ENCODE results near the gene UBR4. TPM values are rescaled to one million over a fixed set of nuclear protein-coding genes. Genes with fewer than 3 reads are reported as not detected.

UBR4 gene
- polyA plus RNA-seq, 1 of the 3 experiments (the other 2 are of a cell fraction), result 68.7 TPM

DNA sequence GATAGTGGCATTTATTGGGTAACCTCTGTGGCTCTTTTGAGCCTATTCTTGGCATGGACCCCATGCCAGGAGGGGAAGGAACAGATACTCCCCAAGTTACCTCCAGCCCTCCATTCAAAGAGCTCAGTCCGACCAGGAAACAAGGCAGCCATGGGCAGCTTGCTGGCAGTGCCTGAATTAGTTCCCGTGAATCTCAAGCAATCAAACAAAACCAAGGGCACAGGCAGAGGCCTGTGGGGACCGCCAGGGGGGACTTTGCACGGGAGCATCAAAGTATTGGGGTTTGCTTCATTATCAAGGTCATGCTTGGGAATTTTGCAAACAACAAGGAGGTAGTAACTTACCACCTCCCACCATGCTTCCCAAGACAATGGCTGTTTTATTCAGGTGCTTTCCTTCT, 172.4 kb downstream of the UBR4 start:
- 68% methylated on average over 3 of the region's 4 CpGs for WGBS (ENCODE audit: low lambda C conversion rate)
- H2AFZ ChIP-seq (ENCODE audit: low read depth), result no peak overlapping the region
- ChIA-PET CTCF (interaction anchor here (1.5 kb wide), 1 partner anchor 60 kb away, joined by 3 read pairs; no protein-coding TSS in a partner anchor), POLR2A (no interaction called here)
- H3K4me3 ChIP-seq (ENCODE audit: low read depth in 2 of 2, low read length in 1 of 2), result no peak overlapping the region
- peaks cover 9 to 11% of the 10 kb centered on the region in 2 experiments; a peak in 3 of 4 replicates for H3K4me1 ChIP-seq (ENCODE audit: control insufficient read depth in 1 of 2, insufficient read depth in 2 of 2, low read depth in 1 of 2, low read length in 1 of 2)
- no peaks in the 10 kb centered on the region for H3K36me3 ChIP-seq (replicated peaks in 1 of 2; ENCODE audit: control insufficient read depth in 1 of 2, insufficient read depth in 2 of 2, low read length in 1 of 2)
- H4K20me1 ChIP-seq (ENCODE audit: insufficient read depth), result no peaks in the 10 kb centered on the region
- H3K9me3 ChIP-seq, result no peaks in the 10 kb centered on the region
- no peaks in the 10 kb centered on the region for H3K27me3 ChIP-seq (ENCODE audit: insufficient read depth)
- no peak overlapping the region for H3K27ac ChIP-seq (ENCODE audit: low read depth in 2 of 2, low read length in 1 of 2)
- no peak overlapping the region for H3K9ac ChIP-seq
- peaks cover 6% of the 10 kb centered on the region for H3F3A ChIP-seq (replicated peaks; ENCODE audit: insufficient read depth)
- no peak overlapping the region for H3K4me2 ChIP-seq
- TF ChIP-seq, protein P1, sequence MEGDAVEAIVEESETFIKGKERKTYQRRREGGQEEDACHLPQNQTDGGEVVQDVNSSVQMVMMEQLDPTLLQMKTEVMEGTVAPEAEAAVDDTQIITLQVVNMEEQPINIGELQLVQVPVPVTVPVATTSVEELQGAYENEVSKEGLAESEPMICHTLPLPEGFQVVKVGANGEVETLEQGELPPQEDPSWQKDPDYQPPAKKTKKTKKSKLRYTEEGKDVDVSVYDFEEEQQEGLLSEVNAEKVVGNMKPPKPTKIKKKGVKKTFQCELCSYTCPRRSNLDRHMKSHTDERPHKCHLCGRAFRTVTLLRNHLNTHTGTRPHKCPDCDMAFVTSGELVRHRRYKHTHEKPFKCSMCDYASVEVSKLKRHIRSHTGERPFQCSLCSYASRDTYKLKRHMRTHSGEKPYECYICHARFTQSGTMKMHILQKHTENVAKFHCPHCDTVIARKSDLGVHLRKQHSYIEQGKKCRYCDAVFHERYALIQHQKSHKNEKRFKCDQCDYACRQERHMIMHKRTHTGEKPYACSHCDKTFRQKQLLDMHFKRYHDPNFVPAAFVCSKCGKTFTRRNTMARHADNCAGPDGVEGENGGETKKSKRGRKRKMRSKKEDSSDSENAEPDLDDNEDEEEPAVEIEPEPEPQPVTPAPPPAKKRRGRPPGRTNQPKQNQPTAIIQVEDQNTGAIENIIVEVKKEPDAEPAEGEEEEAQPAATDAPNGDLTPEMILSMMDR (IDR thresholded peaks at IDR 0.05), result no peak
- TF ChIP-seq, protein P2, sequence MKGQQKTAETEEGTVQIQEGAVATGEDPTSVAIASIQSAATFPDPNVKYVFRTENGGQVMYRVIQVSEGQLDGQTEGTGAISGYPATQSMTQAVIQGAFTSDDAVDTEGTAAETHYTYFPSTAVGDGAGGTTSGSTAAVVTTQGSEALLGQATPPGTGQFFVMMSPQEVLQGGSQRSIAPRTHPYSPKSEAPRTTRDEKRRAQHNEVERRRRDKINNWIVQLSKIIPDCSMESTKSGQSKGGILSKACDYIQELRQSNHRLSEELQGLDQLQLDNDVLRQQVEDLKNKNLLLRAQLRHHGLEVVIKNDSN (IDR thresholded peaks at IDR 0.05; ENCODE audit: borderline replicate concordance, low read depth), result no peak
- TF ChIP-seq CHD2 (IDR thresholded peaks at IDR 0.05; ENCODE audit: low read length, partially characterized antibody) (no peak), FOSL2 (IDR thresholded peaks at IDR 0.05; ENCODE audit: borderline replicate concordance, low read depth) (no peak), FOXJ3 (CRISPR knock-in tag; IDR thresholded peaks at IDR 0.05) (no peak), MEF2A (IDR thresholded peaks at IDR 0.05; ENCODE audit: borderline replicate concordance, low read depth) (no peak), RCOR1 (IDR thresholded peaks at IDR 0.05; ENCODE audit: low read length) (no peak), SMC3 (IDR thresholded peaks at IDR 0.05; ENCODE audit: low read depth, low read length) (no peak), EP300 (IDR thresholded peaks at IDR 0.05; ENCODE audit: borderline replicate concordance in 1 of 2, low read depth in 1 of 2, low read length in 1 of 2) (no peak), MXI1 (IDR thresholded peaks at IDR 0.05; ENCODE audit: low read depth, low read length) (no peak), PBX3 (IDR thresholded peaks at IDR 0.05) (no peak), SIN3A (IDR thresholded peaks at IDR 0.05; ENCODE audit: borderline replicate concordance, low read depth, low read length) (no peak), RAD21 (IDR thresholded peaks at IDR 0.05; ENCODE audit: low read length) (no peak), GABPA (IDR thresholded peaks at IDR 0.05; ENCODE audit: low read depth) (no peak), NFIC (IDR thresholded peaks at IDR 0.05; ENCODE audit: borderline replicate concordance) (no peak), ELF1 (IDR thresholded peaks at IDR 0.05) (no peak)
- TF ChIP-seq, protein P3, sequence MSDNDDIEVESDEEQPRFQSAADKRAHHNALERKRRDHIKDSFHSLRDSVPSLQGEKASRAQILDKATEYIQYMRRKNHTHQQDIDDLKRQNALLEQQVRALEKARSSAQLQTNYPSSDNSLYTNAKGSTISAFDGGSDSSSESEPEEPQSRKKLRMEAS (IDR thresholded peaks at IDR 0.05; ENCODE audit: low read depth), result no peak
- no peak for DNase-seq
- no peaks in the 10 kb centered on the region for H3K9me2 ChIP-seq
- no peaks in the 10 kb centered on the region for H3K79me2 ChIP-seq (ENCODE audit: insufficient read depth)
